ENCODE data around the gene MUS81. TPM values are rescaled to one million over a fixed set of nuclear protein-coding genes. Genes with fewer than 3 reads are reported as not detected.

Gene MUS81
- total and polyA plus RNA-seq, 2 of the 13 experiments (the other 11 are each of a cell fraction or from before 2014, with no cell fraction given), result 25.6 to 30.2 TPM

DNA sequence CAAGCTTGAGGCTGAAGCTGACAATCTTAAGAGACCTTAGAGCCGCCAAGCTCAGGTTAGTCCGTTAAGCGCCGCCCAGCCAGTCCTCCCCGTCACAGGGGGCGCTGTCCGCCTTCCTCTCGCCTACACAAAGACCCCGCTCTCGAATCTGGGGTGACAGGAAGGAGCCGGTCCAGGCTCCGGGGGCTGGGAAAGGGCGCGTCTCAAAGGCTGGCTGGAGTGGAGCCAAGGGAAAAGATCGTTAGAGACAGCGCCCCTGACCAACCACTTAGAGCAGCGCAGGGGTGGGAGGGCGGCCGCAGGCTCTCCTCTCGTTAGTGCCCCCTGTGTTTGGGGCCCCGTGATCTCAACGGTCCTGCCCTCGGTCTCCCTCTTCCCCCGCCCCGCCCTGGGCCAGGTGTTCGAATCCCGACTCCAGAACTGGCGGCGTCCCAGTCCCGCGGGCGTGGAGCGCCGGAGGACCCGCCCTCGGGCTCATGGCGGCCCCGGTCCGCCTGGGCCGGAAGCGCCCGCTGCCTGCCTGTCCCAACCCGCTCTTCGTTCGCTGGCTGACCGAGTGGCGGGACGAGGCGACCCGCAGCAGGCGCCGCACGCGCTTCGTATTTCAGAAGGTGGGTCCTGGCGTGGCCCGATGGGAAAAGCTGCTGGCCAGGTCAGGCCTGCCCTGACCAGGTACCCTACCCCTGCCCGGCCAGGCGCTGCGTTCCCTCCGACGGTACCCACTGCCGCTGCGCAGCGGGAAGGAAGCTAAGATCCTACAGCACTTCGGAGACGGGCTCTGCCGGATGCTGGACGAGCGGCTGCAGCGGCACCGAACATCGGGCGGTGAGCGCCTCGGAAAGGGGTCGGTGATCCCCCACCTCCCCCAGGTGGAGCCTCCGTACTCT lies at the start of gene MUS81 (continued):
- no peak for TF ChIP-seq ZNF362 (CRISPR knock-in tag; IDR thresholded peaks at IDR 0.05; ENCODE audit: borderline replicate concordance)
- no peak for TF ChIP-seq ZNF17 (CRISPR knock-in tag; IDR thresholded peaks at IDR 0.05)
- no peak for TF ChIP-seq HNRNPL (IDR thresholded peaks at IDR 0.05; ENCODE audit: low read depth, low read length)
- TF ChIP-seq SRSF4 (IDR thresholded peaks at IDR 0.05; ENCODE audit: low read depth, low read length, poor library complexity, severe bottlenecking), result no peak
- 0 out of 2 replicates have a peak, but pooled peaks have one; percentile 28 for TF ChIP-seq ZMYM3 (CRISPR knock-in tag; IDR thresholded peaks at IDR 0.05)
- no peak; the same call in 1 of the 2 replicates for TF ChIP-seq ZNF547 (CRISPR knock-in tag; IDR thresholded peaks at IDR 0.05)
- TF ChIP-seq TBX3 (IDR thresholded peaks at IDR 0.05; ENCODE audit: borderline replicate concordance), result no peak
- peak; percentile 38; the same call in 1 of the 2 replicates for TF ChIP-seq ZNF276 (CRISPR knock-in tag; IDR thresholded peaks at IDR 0.05; ENCODE audit: low read depth)
- TF ChIP-seq ZNF354B (CRISPR knock-in tag; IDR thresholded peaks at IDR 0.05), result no peak
- TF ChIP-seq ZNF646 (CRISPR knock-in tag; IDR thresholded peaks at IDR 0.05), result no peak; the same call in 1 of the 2 replicates
- TF ChIP-seq CHCHD3 (CRISPR knock-in tag; IDR thresholded peaks at IDR 0.05), result peak; percentile 22; the same call in 1 of the 2 replicates
- TF ChIP-seq SETDB1 (CRISPR knock-in tag; IDR thresholded peaks at IDR 0.05; ENCODE audit: borderline replicate concordance), result no peak
- 0 out of 2 replicates have a peak, but pooled peaks have one; percentile 18 for TF ChIP-seq ZNF761 (CRISPR knock-in tag; conservative IDR thresholded peaks at IDR 0.05)
- TF ChIP-seq HNRNPUL1 (IDR thresholded peaks at IDR 0.05; ENCODE audit: low read depth, low read length), result no peak
- no peak; the same call in 1 of the 2 replicates for TF ChIP-seq GMEB1 (CRISPR knock-in tag; IDR thresholded peaks at IDR 0.05; ENCODE audit: borderline replicate concordance)
- TF ChIP-seq ZNF619 (CRISPR knock-in tag; IDR thresholded peaks at IDR 0.05), result no peak

Data from HepG2 (cell line).